ENCODE data around the gene LRRC8C.
A peak's percentile ranks its signal among the peaks of the same experiment; 100 is the strongest.

Gene LRRC8C

DNA sequence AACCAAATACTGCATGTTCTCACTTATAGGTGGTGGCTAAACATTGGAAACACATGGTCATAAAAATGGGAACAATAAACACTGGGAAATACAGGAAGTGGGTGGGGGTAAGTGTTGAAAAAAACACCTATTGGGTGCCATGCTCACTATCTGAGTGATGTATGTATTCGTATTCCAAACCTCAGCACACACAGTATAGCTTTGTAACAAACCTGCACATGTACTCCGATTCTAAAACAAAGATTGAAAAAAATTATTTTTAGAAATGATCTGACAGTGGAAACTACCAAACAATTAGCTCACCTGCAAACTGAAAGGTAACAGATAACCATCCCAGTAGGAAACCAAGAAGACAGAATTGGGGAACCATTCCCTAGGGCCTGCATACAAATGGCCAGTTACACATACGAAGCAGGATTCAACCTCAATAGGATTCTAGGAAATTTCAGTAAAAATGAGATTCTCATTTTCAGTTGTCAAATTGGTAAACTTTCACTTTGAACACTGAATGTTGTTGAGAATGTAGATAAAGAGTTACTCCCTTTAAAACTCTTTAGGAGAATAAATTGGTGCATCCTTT lies 99.8 kb downstream of the LRRC8C start:
- DNase-seq (ENCODE audit: low spot score), result no peak

- DNase-seq (ENCODE audit: low spot score), result no peak
Observed at GRCh38 chr1:89733748-89734147, 100.8 kb downstream of the LRRC8C start.

DNA sequence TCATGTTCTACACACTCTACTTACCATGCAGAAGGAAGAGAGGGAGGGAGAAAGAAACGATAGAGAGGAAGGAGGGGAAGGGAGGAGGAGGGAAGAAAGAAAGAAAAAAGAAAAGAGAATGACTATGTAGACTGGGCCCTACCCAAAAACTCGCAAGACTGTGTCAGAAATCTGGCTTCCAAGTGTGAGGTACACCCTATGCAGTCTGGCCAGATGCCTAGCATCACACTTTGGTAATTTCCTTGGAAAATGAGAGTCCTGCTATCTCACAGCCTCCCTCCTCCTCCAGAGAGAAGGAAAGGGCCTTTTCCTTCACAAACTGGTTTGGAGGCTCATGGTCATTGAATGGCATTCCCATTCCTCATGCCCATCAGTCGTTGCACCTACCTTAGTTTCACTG lies 101.5 kb downstream of the LRRC8C start:
- DNase-seq (ENCODE audit: low spot score), result no peak

DNA sequence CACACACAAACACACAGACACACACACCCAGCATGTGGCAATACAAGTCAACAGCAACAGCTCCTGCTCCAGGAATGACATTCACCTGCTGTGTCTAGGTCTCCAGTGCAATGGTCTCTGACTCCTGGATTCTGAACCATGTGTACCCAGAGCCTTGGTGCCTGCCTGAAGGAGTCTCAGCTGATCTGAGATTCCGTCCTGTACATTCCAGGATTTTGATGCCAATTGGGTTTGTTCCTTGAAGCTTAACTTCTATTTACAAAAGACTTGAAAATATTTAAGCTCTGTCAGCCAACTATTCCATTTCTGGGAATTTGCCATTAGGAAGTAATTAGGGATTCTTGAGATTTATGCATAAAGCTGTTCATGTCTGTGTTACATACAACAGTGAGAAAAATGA lies 102.6 kb downstream of the LRRC8C start:
- no peak for DNase-seq (ENCODE audit: low spot score)

GRCh38 chr1:89736937-89737733 lies 104.2 kb downstream of the LRRC8C start:
- no peak for DNase-seq (ENCODE audit: low spot score)

- DNase-seq (ENCODE audit: low spot score), result no peak
Observed at GRCh38 chr1:89737985-89738510, 105.1 kb downstream of the LRRC8C start.

- DNase-seq (ENCODE audit: low spot score), result no peak
Observed at GRCh38 chr1:89739013-89739843, 106.3 kb downstream of the LRRC8C start.

- DNase-seq (ENCODE audit: low spot score), result no peak
Observed at GRCh38 chr1:89739844-89740216, 106.9 kb downstream of the LRRC8C start.

- no peak for DNase-seq (ENCODE audit: low spot score)
Observed at GRCh38 chr1:89743788-89744187, 110.9 kb downstream of the LRRC8C start.

GRCh38 chr1:89746424-89747149 lies 113.7 kb downstream of the LRRC8C start:
- DNase-seq (ENCODE audit: low spot score), result no peak

GRCh38 chr1:89753761-89754160 lies 120.8 kb downstream of the LRRC8C start:
- DNase-seq (ENCODE audit: low spot score), result no peak

- DNase-seq (ENCODE audit: low spot score), result peak; percentile 32
Observed at GRCh38 chr1:89754518-89754917, 121.6 kb downstream of the LRRC8C start.

DNA sequence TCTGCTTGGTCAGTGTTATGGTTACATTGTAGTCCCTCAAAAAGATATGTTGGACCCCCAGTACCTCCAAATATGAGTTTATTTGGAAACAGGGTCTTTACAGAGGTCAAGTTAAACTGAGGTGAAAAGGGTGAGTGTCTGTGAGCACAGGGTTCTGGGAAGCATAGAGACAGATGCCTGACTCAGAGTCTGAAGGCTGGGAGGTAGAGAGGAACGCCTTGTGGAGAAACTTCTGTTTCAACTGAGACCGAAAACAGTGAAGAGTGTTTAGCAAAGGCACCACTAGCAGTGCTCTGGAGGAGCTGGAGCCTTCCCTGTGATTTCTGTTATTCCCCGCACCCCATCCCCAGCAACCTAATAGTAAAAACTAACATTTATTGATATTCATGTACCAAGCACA lies 122.7 kb downstream of the LRRC8C start:
- DNase-seq (ENCODE audit: low spot score), result no peak

DNA sequence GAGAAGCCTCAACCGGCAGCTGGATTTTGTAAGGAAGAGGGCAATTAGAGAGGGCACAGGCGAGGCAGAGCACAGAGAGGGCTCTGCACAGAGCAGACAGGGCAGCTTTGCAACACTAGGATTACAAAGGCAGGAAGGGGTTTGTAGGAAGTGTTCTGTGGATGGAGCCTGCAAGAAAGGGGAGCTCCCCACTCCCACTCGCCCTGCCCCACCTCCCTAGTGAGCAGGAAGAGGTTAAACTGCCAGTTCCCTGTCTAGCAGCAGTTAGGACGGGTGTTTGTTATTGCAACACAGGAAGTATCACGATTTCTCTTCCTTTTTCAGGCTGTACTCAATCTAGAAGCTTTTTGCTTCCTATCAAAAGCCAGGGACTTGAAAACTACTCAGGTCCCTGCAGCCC lies 124.6 kb downstream of the LRRC8C start:
- peak; percentile 20 for DNase-seq (ENCODE audit: low spot score)

DNA sequence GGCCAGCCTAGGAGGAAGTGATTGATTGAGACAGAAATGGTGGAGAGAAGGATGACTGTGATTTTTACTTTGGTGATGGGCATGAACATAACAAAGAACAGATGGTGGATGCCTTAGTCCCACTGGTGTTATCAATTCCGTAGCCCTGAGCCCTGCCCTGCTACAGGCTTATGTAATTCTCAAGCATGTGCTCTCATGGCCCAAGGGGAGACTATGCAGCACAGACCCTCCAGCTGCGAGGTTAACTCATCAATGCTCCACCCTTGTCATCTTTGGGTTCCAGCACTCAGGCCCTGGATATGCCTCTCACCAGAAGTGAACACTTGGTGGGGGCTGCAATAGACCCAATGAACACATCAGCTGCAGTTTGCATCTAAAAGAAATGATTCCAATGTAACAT lies 125.2 kb downstream of the LRRC8C start:
- no peak for DNase-seq (ENCODE audit: low spot score)

GRCh38 chr1:89759036-89759435 lies 126.1 kb downstream of the LRRC8C start:
- DNase-seq (ENCODE audit: low spot score), result no peak

GRCh38 chr1:89760496-89760895 lies 127.6 kb downstream of the LRRC8C start:
- no peak for DNase-seq (ENCODE audit: low spot score)

DNA sequence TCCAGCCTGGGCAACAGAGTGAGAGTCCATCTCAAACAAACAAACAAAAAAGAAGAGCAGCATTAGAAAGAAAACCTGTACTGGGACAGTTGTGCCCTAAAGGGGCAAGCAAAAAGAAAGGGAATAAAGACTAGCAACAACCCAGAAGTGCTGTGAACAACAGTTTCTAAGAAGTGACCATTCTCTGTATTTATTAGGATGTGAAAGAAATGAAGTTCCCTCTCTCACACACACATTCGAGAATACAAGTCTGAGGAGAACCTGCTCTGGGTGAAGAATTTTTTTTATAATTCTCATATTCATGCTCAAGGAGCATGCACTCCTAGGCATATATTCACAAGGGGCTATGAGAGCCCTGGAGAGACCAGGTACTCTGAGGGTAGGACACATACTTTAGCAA lies 128.4 kb downstream of the LRRC8C start:
- no peak for DNase-seq (ENCODE audit: low spot score)

DNA sequence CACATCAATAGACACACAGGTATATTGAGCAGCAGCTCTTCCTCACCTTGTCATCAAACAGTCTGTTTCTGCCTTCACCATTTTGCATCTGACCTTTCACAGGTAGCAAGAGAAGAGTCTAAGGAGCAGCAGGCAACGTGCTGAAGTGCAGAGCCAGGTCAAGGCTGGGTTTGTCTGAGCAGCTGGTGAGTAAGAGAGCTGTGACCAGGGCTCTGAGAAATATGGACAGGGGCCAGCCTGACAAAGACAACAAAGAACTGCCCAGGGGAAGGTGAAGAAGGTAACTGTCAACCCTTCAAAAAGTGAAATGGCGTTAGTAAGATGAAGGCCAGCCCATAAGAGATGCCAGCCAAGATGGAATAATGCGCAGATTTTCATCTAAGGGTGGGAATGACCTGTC lies 129.0 kb downstream of the LRRC8C start:
- DNase-seq (ENCODE audit: low spot score), result no peak

- DNase-seq (ENCODE audit: low spot score), result no peak
Observed at GRCh38 chr1:89762386-89762778, 129.5 kb downstream of the LRRC8C start.

DNA sequence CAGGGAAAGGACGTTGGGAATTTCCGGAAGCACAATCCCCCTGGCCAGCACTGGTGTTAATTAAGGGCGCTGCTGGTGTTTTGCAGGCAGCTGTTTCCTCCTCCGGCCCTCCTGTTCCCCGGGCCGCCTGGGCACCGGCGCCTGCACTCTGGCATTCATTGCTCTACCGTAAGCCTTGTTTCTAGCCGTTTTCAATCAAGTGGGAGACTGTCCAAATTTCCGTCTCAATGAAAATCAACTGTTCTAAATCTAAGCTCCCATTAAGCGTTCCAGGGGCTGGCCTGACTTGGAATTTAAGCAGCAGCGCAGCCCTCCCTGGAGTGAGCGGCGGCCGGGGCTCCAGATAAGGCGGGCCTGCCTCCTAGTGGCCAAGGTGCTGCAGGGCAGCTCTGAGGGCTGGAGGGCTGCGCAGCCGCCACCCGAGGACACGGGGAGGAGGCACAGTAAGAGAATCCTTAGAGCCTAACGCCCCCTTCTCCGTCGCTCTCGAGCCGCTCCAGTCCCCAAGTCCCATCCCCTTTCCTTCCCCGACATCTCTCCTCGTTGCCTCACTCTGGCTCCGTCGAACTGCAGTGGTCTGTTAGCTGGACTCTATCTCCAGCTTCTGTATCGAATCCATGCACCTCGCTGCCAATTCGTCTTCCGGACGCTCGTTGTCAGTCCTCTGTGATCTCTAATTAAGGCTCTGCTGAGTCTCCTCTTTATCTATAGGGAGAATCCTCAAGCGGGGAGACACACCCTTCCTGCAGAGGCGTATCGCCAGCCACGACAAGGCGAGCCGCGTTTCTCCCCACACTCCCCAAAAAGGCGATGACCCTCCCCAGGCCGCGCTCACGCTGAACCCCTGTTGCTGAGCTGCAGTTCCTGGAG lies 130.1 kb downstream of the LRRC8C start:
- DNase-seq (ENCODE audit: low spot score), result peak; percentile 89
